Measurements from ENCODE around the gene PNO1. TPM values are rescaled to one million over a fixed set of nuclear protein-coding genes. Genes with fewer than 3 reads are reported as not detected.
A peak's percentile ranks its signal among the peaks of the same experiment; 100 is the strongest.

PNO1 gene
- total RNA-seq, 2 experiments from 2014 or later: 27.1 to 29.5 TPM

GRCh38 chr2:68187329-68187728, 29.6 kb downstream of the PNO1 start:
- peaks cover 48% of the 10 kb centered on the region for H3K36me3 Mint-ChIP-seq (ENCODE audit: low read depth)
- H3K9me3 Mint-ChIP-seq: no peaks in the 10 kb centered on the region
- Histone ChIP-seq H3K4me1 (ENCODE audit: insufficient read depth, low read length) (no peaks in the 10 kb centered on the region), H3K9me3 (ENCODE audit: control insufficient read depth in 1 of 2, insufficient read depth in 1 of 2, low read length in 2 of 2) (no peaks in the 10 kb centered on the region), H3K4me3 (ENCODE audit: low read length) (no peak overlapping the region), H3K27ac (ENCODE audit: low read depth in 1 of 2, low read length in 2 of 2) (no peak overlapping the region), H3K36me3 (ENCODE audit: insufficient read depth, low read length) (peaks cover 29% of the 10 kb centered on the region), H3K27me3 (ENCODE audit: control insufficient read depth in 1 of 2, insufficient read depth in 2 of 2, low read length in 2 of 2) (no peaks in the 10 kb centered on the region)
- ATAC-seq (ENCODE audit: poor library complexity) (no peak), DNase-seq (no peak)
- no peak for TF ChIP-seq CTCF (IDR thresholded peaks at IDR 0.05)
- peak overlapping the region; percentile 65 for H3K27ac Mint-ChIP-seq
- no peaks in the 10 kb centered on the region for H3K27me3 Mint-ChIP-seq
- peaks cover 71% of the 10 kb centered on the region for H3K4me1 Mint-ChIP-seq (ENCODE audit: low read depth)
- H3K4me3 Mint-ChIP-seq: no peak overlapping the region
- ChIA-PET CTCF (interaction anchor here (0.9 kb wide), 1 partner anchor 46 kb away, joined by 3 read pairs; no protein-coding TSS in a partner anchor), POLR2A (no interaction called here)
- intact Hi-C loops (cut with DNase I, micrococcal nuclease): loop anchor here in 1 of 2 experiments (5.0 kb wide), 1 partner anchor 60 kb away; no protein-coding TSS in a partner anchor

- CTCF ChIA-PET: interaction anchor here (0.8 to 1.5 kb wide), 2 partner anchors 57 to 62 kb away, joined by 3 to 4 read pairs; no protein-coding TSS in a partner anchor
- no peaks in the 10 kb centered on the region for H3K27me3 Mint-ChIP-seq
- POLR2A ChIA-PET: interaction anchor here (1.1 to 1.2 kb wide), 2 partner anchors 62 to 64 kb away, joined by 3 to 6 read pairs; partner anchors contain the start of gene PPP3R1
- H3K36me3 Mint-ChIP-seq (ENCODE audit: low read depth): peaks cover 34% of the 10 kb centered on the region
- H3K4me1 Mint-ChIP-seq (ENCODE audit: low read depth): peaks cover 79% of the 10 kb centered on the region
- Histone ChIP-seq H3K4me3 (ENCODE audit: low read length) (peak overlapping the region; percentile 4), H3K27ac (ENCODE audit: low read depth in 1 of 2, low read length in 2 of 2) (no peak overlapping the region), H3K9me3 (ENCODE audit: control insufficient read depth in 1 of 2, insufficient read depth in 1 of 2, low read length in 2 of 2) (no peaks in the 10 kb centered on the region), H3K27me3 (ENCODE audit: control insufficient read depth in 1 of 2, insufficient read depth in 2 of 2, low read length in 2 of 2) (no peaks in the 10 kb centered on the region), H3K36me3 (ENCODE audit: insufficient read depth, low read length) (peaks cover 20% of the 10 kb centered on the region), H3K4me1 (ENCODE audit: insufficient read depth, low read length) (no peaks in the 10 kb centered on the region)
- no peaks in the 10 kb centered on the region for H3K9me3 Mint-ChIP-seq
- peak overlapping the region; percentile 39 for H3K4me3 Mint-ChIP-seq
- DNase-seq: peak in 2 of 14 experiments; percentile 30 to 32
- peak; percentile 41 for ATAC-seq (ENCODE audit: poor library complexity)
- intact Hi-C loops (cut with DNase I, micrococcal nuclease): loop anchor here in 1 of 2 experiments (5.0 kb wide), 1 partner anchor 62 kb away; no protein-coding TSS in a partner anchor
- TF ChIP-seq CTCF (IDR thresholded peaks at IDR 0.05): no peak
- peak overlapping the region; percentile 65 for H3K27ac Mint-ChIP-seq
Observed at GRCh38 chr2:68188831-68189230, 31.1 kb downstream of the PNO1 start.

- H3K9me3 Mint-ChIP-seq: no peaks in the 10 kb centered on the region
- H3K36me3 Mint-ChIP-seq (ENCODE audit: low read depth): peaks cover 25% of the 10 kb centered on the region
- peak overlapping the region; percentile 65 for H3K27ac Mint-ChIP-seq
- no peaks in the 10 kb centered on the region for H3K4me1 ChIP-seq (ENCODE audit: insufficient read depth, low read length)
- CTCF ChIA-PET: interaction anchor here (0.7 to 0.9 kb wide), 4 partner anchors 9 to 60 kb away, joined by 3 to 5 read pairs (median 3); partner anchors contain the start of gene PNO1
- TF ChIP-seq CTCF (IDR thresholded peaks at IDR 0.05): no peak
- H3K27me3 ChIP-seq (ENCODE audit: control insufficient read depth in 1 of 2, insufficient read depth in 2 of 2, low read length in 2 of 2): no peaks in the 10 kb centered on the region
- POLR2A ChIA-PET: interaction anchor here (1.1 to 1.2 kb wide), 2 partner anchors 61 to 63 kb away, joined by 3 to 6 read pairs; partner anchors contain the start of gene PPP3R1
- H3K4me1 Mint-ChIP-seq (ENCODE audit: low read depth): peaks cover 86% of the 10 kb centered on the region
- no peaks in the 10 kb centered on the region for H3K9me3 ChIP-seq (ENCODE audit: control insufficient read depth in 1 of 2, insufficient read depth in 1 of 2, low read length in 2 of 2)
- DNase-seq: peak in 2 of 14 experiments; percentile 24 to 34
- intact Hi-C loops (cut with DNase I, micrococcal nuclease): loop anchor here in 1 of 2 experiments (5.0 kb wide), 1 partner anchor 63 kb away; no protein-coding TSS in a partner anchor
- peaks cover 16% of the 10 kb centered on the region for H3K36me3 ChIP-seq (ENCODE audit: insufficient read depth, low read length)
- no peaks in the 10 kb centered on the region for H3K27me3 Mint-ChIP-seq
- no peak overlapping the region for H3K4me3 ChIP-seq (ENCODE audit: low read length)
- ATAC-seq (ENCODE audit: poor library complexity): no peak
- H3K4me3 Mint-ChIP-seq: no peak overlapping the region
- no peak overlapping the region for H3K27ac ChIP-seq (ENCODE audit: low read depth in 1 of 2, low read length in 2 of 2)
Observed at GRCh38 chr2:68189991-68190784, 32.5 kb downstream of the PNO1 start.
